CD4-positive, alpha-beta T cell treated with Interleukin-12 subunit alpha and Interleukin-12 subunit beta, for 1 hour (primary cell): ENCODE data around the gene RBAK.
A peak's percentile ranks its signal among the peaks of the same experiment; 100 is the strongest.
"Not testable (repeated sequence)": the region's sequence is repeated elsewhere in the genome, so short reads cannot be mapped to it uniquely, and the experiment has no call there.

Experiments
- DNase-seq: peaks from one replicate; pipeline ENCODE4 v3.0.0-alpha.2; 2020

Gene RBAK

DNA sequence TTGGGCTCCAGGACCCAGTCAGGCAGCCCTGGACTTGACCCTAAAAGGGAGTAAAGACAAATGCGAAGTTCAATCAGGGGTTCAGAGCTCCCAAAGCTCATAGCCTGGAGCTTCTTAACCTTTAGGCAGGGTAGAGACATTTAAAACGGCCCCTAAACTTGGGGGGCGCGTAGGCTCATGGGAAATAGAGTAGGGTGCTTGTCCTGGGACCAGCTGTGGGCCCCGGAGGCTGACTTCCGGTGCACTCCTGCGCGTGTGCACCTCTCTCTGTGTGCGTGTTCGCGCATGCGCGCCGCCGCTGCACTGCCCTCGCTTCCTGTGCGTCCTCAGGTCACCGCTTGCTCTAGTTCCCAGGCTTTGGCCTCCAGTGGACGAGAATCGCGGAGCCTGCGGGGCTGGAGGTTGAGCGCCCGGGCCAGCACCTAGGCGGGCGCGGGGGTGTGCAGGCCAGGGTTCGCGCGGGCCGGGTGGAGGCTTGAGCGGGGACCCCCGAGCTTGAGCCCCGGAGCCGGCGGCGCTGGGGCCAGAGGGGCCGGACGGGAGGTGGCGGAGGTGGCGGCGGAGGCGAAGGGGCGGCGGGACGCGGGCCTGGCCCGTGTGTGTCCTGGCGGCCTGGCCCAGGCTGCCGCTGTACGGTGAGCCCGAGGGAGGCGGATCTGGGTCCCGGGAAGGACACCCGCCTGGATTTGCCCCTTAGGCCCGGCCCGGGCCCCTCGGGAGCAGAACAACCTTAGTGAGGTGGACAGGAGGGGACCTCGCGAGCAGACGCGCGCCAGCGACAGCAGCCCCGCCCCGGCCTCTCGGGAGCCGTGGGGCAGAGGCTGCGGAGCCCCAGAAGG is at the start of gene RBAK:
Gene RBAK, plus strand, starts transcription at position 303 of the 839 bp plus-strand sequence. CDS start 2,217 bp downstream, outside the sequence.
- peak; percentile 94 for DNase-seq

GRCh38 chr7:4996696-4997222 is 48.9 kb upstream of the RBAK start:
- no peak for DNase-seq

GRCh38 chr7:4998244-4998643 is 47.4 kb upstream of the RBAK start:
- DNase-seq = no peak

DNA sequence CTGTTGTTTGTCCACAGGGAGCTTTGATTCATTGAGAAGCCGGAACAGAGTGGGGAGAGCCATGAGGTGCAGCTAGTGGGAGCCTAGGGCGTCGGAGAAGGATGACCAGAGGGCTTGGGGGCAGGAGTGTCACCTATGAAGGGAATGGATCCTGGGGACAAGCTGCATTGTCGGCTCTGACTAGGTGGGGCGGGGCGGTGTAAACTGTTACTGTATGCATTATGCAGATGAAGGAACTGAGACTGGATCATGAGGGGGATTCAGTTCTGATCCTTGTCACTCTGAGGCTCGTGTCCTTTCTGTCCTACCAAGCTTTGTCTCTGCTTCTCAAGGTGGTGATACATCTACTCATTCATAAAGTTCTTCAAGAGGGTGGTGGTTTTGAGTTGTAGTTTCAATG is 46.8 kb upstream of the RBAK start:
- DNase-seq = no peak

DNA sequence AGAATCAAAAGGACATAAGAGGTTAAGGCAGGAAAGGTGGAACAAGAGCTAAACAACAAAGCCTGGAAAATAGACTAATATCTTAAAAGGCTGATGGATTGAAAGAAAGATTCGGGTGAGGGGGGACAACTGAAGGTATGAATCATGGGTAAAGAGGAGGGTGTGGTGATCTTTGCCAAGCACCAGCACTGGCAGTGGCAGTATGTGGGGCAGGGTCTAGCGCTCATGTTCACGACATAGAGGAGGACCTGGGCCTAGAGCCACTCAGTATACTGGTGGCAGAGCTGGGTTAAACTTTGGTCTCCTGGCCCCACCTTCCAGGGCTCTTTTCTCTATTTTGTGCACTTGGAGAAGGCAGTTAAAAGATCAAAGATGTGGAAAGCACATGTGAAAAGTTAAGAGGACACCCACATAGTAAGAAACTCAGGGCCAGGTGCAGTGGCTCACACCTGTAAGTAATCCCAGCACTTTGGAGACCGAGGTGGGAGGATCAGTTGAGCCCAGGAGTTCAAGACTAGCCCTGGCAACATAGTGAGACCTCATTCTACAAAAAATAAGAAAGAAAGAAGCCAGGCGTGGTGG is 46.2 kb upstream of the RBAK start:
- DNase-seq = no peak

DNA sequence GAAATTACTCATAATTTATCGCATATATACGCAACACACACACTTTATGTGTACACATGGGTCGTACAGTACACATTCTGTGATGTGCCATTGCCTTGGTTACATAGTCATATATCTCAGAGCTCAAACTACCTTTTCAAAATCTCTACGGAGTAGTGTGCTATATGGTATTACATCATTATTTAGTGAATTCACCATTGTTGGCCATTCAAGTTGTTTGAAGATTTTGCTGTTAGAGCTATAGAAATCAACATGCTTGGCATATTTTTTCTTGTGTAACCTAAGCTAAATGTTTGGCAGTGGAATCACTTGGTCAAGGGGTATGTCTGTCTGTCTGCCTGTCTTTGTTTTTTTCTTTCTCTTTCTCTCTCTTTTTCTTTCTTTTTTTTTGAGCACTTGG is 44.7 kb upstream of the RBAK start:
- no peak for DNase-seq

DNA sequence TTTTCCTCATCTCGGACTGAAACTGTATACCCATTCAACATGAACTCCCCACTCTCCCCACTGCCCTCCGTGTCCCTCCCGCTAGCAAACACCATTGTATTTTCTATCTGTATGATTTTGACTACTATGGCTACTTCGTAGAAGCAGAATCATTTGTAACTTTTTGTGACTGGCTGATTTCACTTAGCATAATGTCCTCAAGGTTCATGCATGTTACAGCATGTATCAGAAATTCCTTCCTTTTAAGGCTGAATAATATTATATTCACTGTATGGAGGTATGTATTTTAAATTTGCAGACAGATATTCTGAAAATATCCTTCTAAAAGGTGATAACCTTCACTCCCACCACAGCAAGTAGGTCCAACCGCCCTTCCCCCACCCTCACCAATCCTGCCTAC is 43.7 kb upstream of the RBAK start:
- no peak for DNase-seq

GRCh38 chr7:5005066-5005465 is 40.6 kb upstream of the RBAK start:
- no peak for DNase-seq

GRCh38 chr7:5012985-5013384 is 32.7 kb upstream of the RBAK start:
- no peak for DNase-seq

GRCh38 chr7:5015936-5016335 is 29.7 kb upstream of the RBAK start:
- not testable (repeated sequence) for DNase-seq

DNA sequence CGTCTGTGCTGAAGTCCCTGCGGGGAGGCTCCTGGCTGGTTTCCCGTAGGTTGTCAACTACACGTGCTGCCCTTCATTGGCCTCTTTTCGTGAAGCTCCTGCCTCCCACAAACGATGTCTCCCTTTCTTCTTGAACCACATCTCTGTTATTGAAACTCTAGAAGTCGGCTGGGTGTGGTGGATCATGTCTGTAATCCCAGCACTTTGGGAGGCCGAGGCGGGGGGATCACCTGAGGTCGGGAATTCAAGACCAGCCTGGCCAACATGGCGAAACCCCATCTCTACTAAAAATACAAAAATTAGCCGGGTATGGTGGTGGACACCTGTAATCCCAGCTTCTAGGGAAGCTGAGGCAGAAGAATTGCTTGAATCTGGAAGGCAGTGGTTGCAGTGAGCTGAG is 28.0 kb upstream of the RBAK start:
- DNase-seq = not testable (repeated sequence)

DNA sequence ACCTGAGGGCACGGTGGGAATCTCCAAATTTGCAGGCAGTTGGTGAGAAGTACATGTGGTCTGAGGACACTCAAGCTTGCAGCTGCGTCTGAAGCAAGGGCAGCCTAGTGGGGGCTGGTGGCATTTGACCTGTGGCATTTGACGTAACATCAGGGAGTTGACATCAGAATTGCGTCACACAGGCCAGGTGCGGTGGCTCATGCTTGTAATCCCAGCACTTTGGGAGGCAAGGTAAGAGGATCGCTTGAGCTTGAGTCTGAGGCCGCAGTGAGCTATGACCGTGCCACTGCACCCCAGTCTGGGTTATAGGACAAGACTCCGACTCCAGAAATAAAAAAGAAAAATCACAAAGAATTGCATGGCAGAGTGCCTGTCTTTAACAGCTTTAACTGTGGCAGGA is 25.6 kb upstream of the RBAK start:
- no peak for DNase-seq

GRCh38 chr7:5020976-5021550 is 24.6 kb upstream of the RBAK start:
- DNase-seq = not testable (repeated sequence)

- DNase-seq = not testable (repeated sequence)
These were observed 22.0 kb upstream of the RBAK start for GRCh38 chr7:5023626-5024025.

- not testable (repeated sequence) for DNase-seq
These were observed 17.8 kb upstream of the RBAK start for GRCh38 chr7:5027796-5028410.

DNA sequence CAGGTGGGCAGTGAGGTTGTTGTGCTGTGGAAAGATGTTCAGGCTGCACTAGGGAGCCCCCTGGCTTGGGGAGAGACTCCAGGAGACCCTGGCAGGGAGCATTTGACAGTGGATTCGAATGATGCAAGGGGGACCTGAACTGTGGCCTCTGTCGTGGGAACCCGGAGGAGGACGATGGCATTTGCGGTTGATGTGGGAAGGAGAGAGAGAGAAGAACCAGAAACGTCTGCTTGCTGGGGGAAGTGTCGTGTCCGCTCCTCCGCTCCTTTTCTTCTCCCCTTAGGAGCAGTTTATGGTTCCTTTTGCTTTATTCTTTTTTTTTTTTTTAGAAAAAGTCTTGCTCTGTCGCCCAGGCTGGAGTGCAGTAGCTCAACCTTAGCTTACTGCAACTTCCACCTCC is 12.5 kb upstream of the RBAK start:
- not testable (repeated sequence) for DNase-seq

GRCh38 chr7:5035276-5035675 is 10.4 kb upstream of the RBAK start:
- no peak for DNase-seq

GRCh38 chr7:5036446-5036845 is 9.2 kb upstream of the RBAK start:
- DNase-seq = no peak

DNA sequence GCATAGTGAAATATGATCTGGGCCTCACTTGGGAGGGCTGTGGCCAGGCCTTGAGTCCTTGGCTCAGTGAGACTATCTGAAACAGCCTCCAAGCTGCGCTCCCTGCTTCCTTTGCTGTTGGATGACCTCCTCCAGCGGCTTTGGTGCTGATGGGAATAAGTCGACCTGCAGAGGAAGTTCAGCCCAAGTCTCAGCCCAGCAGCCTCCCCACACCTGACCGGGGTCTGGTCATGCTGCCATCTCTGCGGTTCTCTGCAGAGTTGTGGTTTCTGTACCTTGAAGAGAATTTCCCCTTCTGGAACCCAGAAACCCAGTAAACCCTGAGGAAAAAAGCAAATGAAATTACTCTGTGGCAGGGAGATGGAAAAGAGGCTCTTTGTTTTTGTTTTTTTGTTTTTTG is 4.6 kb upstream of the RBAK start:
- DNase-seq = peak; percentile 2

- DNase-seq = no peak
These were observed 2.0 kb upstream of the RBAK start for GRCh38 chr7:5043661-5044060.

DNA sequence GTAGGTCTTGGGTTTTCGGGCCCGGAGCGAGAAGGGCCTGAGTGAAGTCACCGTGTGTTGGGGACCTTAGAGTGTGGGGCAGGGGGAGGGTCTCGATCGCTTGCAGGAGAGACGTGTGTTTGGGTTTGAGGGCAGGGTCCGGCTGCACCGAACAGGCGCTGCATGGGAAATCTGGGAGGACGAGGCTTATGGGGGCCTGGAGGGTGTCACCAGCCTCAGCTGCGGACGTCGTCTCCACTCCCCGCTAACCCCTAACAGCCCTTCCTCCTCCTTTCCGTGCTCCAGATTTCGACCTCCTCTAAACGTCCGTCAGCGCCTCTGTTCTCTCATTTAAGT is 705 bp downstream of the RBAK start:
- not testable (repeated sequence) for DNase-seq

DNA sequence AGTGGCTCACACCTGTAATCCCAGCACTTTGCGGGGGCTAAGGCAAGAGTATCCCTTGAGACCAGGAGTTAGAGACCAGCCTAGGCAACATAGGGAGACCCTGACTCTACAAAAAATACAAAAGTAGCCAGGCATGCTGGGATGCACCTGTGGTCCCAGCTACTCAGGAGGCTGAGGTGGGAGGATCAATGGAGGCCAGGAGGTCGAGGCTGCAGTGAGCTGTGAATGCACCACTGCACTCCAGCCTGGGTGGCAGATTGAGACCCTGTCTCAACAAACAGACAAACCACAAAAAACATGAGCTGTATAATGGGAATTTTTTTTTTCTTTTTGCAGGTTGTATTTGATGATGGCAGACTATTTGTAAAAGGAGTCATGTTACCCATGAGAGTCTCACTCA is 1.5 kb downstream of the RBAK start:
- not testable (repeated sequence) for DNase-seq

DNA sequence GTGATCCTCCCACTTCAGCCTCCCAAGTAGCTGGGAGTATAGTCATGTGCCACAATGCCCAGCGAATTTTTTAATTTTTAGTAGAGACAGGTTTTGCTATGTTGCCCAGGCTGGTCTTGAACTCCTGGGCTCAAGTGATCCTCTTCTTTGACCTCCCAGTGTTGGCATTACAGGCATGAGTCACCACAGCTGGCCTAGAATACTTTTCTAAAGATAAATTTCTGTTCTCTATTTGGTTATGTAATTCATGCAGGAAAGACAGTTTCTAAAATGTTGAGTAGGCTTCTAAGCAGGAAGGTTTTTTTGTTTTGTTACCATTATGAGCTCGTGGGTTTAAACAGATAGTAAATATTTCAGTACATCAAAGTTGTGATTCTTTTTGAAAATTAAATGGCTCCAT is 5.0 kb downstream of the RBAK start:
- no peak for DNase-seq

GRCh38 chr7:5051731-5052130 is 6.1 kb downstream of the RBAK start:
- not testable (repeated sequence) for DNase-seq
